ENCODE results near the gene IL17RA. TPM values are rescaled to one million over a fixed set of nuclear protein-coding genes. Genes with fewer than 3 reads are reported as not detected.

IL17RA gene
- total and polyA plus RNA-seq, 2 experiments from 2014 or later = 13.9 to 18.3 TPM

DNA sequence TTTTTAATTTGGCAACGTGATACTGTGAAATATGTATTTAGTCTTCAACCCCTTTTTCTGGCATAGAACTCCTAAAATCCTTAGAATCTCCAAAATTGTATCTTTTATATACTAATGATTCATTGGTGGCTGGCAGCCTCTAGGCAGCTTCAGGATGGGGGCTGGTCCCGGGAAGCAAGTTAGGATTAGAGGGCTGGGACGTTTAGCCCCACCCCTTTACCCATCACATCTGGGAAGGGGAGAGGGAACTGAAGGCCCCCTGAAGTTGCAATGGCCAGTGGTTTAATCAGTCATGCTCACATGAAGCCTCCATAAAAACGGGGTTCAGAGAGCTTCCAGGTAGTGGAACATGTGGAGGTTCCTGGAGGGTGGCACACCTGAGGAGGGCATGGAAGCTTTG, 7.1 kb downstream of the IL17RA start:
- Histone ChIP-seq H3K4me1 (ENCODE audit: insufficient read depth) (no peaks in the 10 kb centered on the region), H3K9me3 (ENCODE audit: low read depth) (no peaks in the 10 kb centered on the region), H3K4me3 (no peak overlapping the region), H3K27ac (no peak overlapping the region), H2AFZ (no peak overlapping the region), H3K9ac (no peak overlapping the region), H4K20me1 (ENCODE audit: insufficient read depth) (peaks cover 13% of the 10 kb centered on the region), H3K9me2 (ENCODE audit: insufficient read depth) (no peaks in the 10 kb centered on the region), H3K27me3 (replicated peaks; ENCODE audit: insufficient read depth) (no peaks in the 10 kb centered on the region), H3K36me3 (ENCODE audit: low read depth) (no peaks in the 10 kb centered on the region), H3K4me2 (ENCODE audit: unreplicated experiment) (no peak overlapping the region), H3F3A (ENCODE audit: insufficient read depth) (no peaks in the 10 kb centered on the region), H3K79me2 (ENCODE audit: insufficient read depth) (peaks cover 98% of the 10 kb centered on the region)
- no peak for DNase-seq
- in situ Hi-C loops (cut with MboI) = loop anchor here (10.0 kb wide), 1 partner anchor 63 kb away; the partner anchor contains the start of gene HDHD5
- TF ChIP-seq EZH2phosphoT487 (IDR thresholded peaks at IDR 0.05; ENCODE audit: insufficient read depth, low read depth) = no peak
- no peak for TF ChIP-seq EZH2 (IDR thresholded peaks at IDR 0.05; ENCODE audit: insufficient read depth, poor library complexity, severe bottlenecking)
- 52 to 53% methylated on average over 4 of the region's 4 CpGs for WGBS, 2 experiments (ENCODE audit: low coverage in 1 of 2, low lambda C conversion rate in 2 of 2, missing lambda C conversion rate in 2 of 2)

- no peaks in the 10 kb centered on the region for H3F3A ChIP-seq (ENCODE audit: insufficient read depth)
- TF ChIP-seq EZH2 (IDR thresholded peaks at IDR 0.05; ENCODE audit: insufficient read depth, poor library complexity, severe bottlenecking) (no peak), EZH2phosphoT487 (IDR thresholded peaks at IDR 0.05; ENCODE audit: insufficient read depth, low read depth) (no peak)
- 98% methylated on average over 3 of the region's 3 CpGs for WGBS, 2 experiments (ENCODE audit: low coverage in 1 of 2, low lambda C conversion rate in 2 of 2, missing lambda C conversion rate in 2 of 2)
- no peaks in the 10 kb centered on the region for H3K36me3 ChIP-seq (ENCODE audit: low read depth)
- H3K4me2 ChIP-seq (ENCODE audit: unreplicated experiment) = no peak overlapping the region
- H3K27me3 ChIP-seq (replicated peaks; ENCODE audit: insufficient read depth) = no peaks in the 10 kb centered on the region
- peaks cover 13% of the 10 kb centered on the region for H4K20me1 ChIP-seq (ENCODE audit: insufficient read depth)
- no peak overlapping the region for H3K4me3 ChIP-seq
- DNase-seq = no peak
- no peaks in the 10 kb centered on the region for H3K9me3 ChIP-seq (ENCODE audit: low read depth)
- H3K9me2 ChIP-seq (ENCODE audit: insufficient read depth) = no peaks in the 10 kb centered on the region
- no peak overlapping the region for H3K27ac ChIP-seq
- no peaks in the 10 kb centered on the region for H3K4me1 ChIP-seq (ENCODE audit: insufficient read depth)
- no peak overlapping the region for H3K9ac ChIP-seq
- H2AFZ ChIP-seq = no peak overlapping the region
- peaks cover 94% of the 10 kb centered on the region for H3K79me2 ChIP-seq (ENCODE audit: insufficient read depth)
- in situ Hi-C loops (cut with MboI) = loop anchor here (10.0 kb wide), 1 partner anchor 62 kb away; the partner anchor contains the start of gene HDHD5
Observed at GRCh38 chr22:17093081-17093480, 8.3 kb downstream of the IL17RA start.

- Histone ChIP-seq H3K9me2 (ENCODE audit: insufficient read depth) (no peaks in the 10 kb centered on the region), H3K79me2 (ENCODE audit: insufficient read depth) (peaks cover 69% of the 10 kb centered on the region), H3K27ac (no peak overlapping the region), H2AFZ (no peak overlapping the region), H3K4me3 (no peak overlapping the region), H3K4me2 (ENCODE audit: unreplicated experiment) (no peak overlapping the region), H3K9me3 (ENCODE audit: low read depth) (no peaks in the 10 kb centered on the region), H4K20me1 (ENCODE audit: insufficient read depth) (peaks cover 13% of the 10 kb centered on the region), H3K9ac (no peak overlapping the region), H3F3A (ENCODE audit: insufficient read depth) (no peaks in the 10 kb centered on the region), H3K27me3 (replicated peaks; ENCODE audit: insufficient read depth) (no peaks in the 10 kb centered on the region), H3K36me3 (ENCODE audit: low read depth) (peaks cover 16% of the 10 kb centered on the region; the same call in 1 of the 2 replicates), H3K4me1 (ENCODE audit: insufficient read depth) (no peaks in the 10 kb centered on the region)
- in situ Hi-C loops (cut with MboI) = loop anchor here (10.0 kb wide), 1 partner anchor 59 kb away; the partner anchor contains the start of gene HDHD5
- WGBS, 2 experiments (ENCODE audit: low coverage in 1 of 2, low lambda C conversion rate in 2 of 2, missing lambda C conversion rate in 2 of 2) = 88 to 89% methylated on average over 6 of the region's 6 CpGs
- peak; percentile 14 for DNase-seq
- TF ChIP-seq EZH2phosphoT487 (IDR thresholded peaks at IDR 0.05; ENCODE audit: insufficient read depth, low read depth) (no peak), EZH2 (IDR thresholded peaks at IDR 0.05; ENCODE audit: insufficient read depth, poor library complexity, severe bottlenecking) (no peak)
Observed at GRCh38 chr22:17095538-17095937, 10.7 kb downstream of the IL17RA start.

GRCh38 chr22:17096071-17096470, 11.3 kb downstream of the IL17RA start:
- Histone ChIP-seq H4K20me1 (ENCODE audit: insufficient read depth) (peaks cover 13% of the 10 kb centered on the region), H3K79me2 (ENCODE audit: insufficient read depth) (peaks cover 64% of the 10 kb centered on the region), H3K27me3 (replicated peaks; ENCODE audit: insufficient read depth) (no peaks in the 10 kb centered on the region), H3K36me3 (ENCODE audit: low read depth) (peaks cover 16% of the 10 kb centered on the region; the same call in 1 of the 2 replicates), H3K9me3 (ENCODE audit: low read depth) (no peaks in the 10 kb centered on the region), H3K4me2 (ENCODE audit: unreplicated experiment) (no peak overlapping the region), H2AFZ (no peak overlapping the region), H3K4me1 (ENCODE audit: insufficient read depth) (no peaks in the 10 kb centered on the region), H3K9ac (no peak overlapping the region), H3K27ac (no peak overlapping the region), H3K9me2 (ENCODE audit: insufficient read depth) (no peaks in the 10 kb centered on the region), H3F3A (ENCODE audit: insufficient read depth) (no peaks in the 10 kb centered on the region), H3K4me3 (no peak overlapping the region)
- TF ChIP-seq EZH2phosphoT487 (IDR thresholded peaks at IDR 0.05; ENCODE audit: insufficient read depth, low read depth) (no peak), EZH2 (IDR thresholded peaks at IDR 0.05; ENCODE audit: insufficient read depth, poor library complexity, severe bottlenecking) (no peak)
- no peak for DNase-seq
- in situ Hi-C loops (cut with MboI) = loop anchor here (10.0 kb wide), 1 partner anchor 59 kb away; the partner anchor contains the start of gene HDHD5
- 98 to 99% methylated on average over 7 of the region's 7 CpGs for WGBS, 2 experiments (ENCODE audit: low coverage in 1 of 2, low lambda C conversion rate in 2 of 2, missing lambda C conversion rate in 2 of 2)

Measured in GM23248 (cell line).